ENCODE data around the gene PCNT. TPM values are rescaled to one million over a fixed set of nuclear protein-coding genes. Genes with fewer than 3 reads are reported as not detected.

PCNT gene
- total and polyA plus RNA-seq, 2 experiments from 2014 or later: 14.9 to 23.8 TPM

GRCh38 chr21:46377789-46378188, 53.8 kb downstream of the PCNT start:
- Histone ChIP-seq H3K9me3 (ENCODE audit: low read depth) (no peaks in the 10 kb centered on the region), H3K4me2 (ENCODE audit: unreplicated experiment) (no peak overlapping the region), H3K36me3 (ENCODE audit: low read depth) (no peaks in the 10 kb centered on the region), H3K27ac (no peak overlapping the region), H3K79me2 (ENCODE audit: insufficient read depth) (peaks cover 91% of the 10 kb centered on the region), H3K27me3 (replicated peaks; ENCODE audit: insufficient read depth) (no peaks in the 10 kb centered on the region), H3K9ac (no peak overlapping the region), H4K20me1 (ENCODE audit: insufficient read depth) (no peaks in the 10 kb centered on the region), H3F3A (ENCODE audit: insufficient read depth) (no peaks in the 10 kb centered on the region), H3K4me3 (no peak overlapping the region), H2AFZ (no peak overlapping the region), H3K4me1 (ENCODE audit: insufficient read depth) (no peaks in the 10 kb centered on the region), H3K9me2 (ENCODE audit: insufficient read depth) (no peaks in the 10 kb centered on the region)
- no peak for TF ChIP-seq EZH2phosphoT487 (IDR thresholded peaks at IDR 0.05; ENCODE audit: insufficient read depth, low read depth)
- no peak for TF ChIP-seq EZH2 (IDR thresholded peaks at IDR 0.05; ENCODE audit: insufficient read depth, poor library complexity, severe bottlenecking)
- DNase-seq: no peak
- in situ Hi-C loops (cut with MboI): no loop called here
- 94 to 96% methylated on average over 14 of the region's 14 CpGs for WGBS, 2 experiments (ENCODE audit: low coverage in 1 of 2, low lambda C conversion rate in 2 of 2, missing lambda C conversion rate in 2 of 2)

DNA sequence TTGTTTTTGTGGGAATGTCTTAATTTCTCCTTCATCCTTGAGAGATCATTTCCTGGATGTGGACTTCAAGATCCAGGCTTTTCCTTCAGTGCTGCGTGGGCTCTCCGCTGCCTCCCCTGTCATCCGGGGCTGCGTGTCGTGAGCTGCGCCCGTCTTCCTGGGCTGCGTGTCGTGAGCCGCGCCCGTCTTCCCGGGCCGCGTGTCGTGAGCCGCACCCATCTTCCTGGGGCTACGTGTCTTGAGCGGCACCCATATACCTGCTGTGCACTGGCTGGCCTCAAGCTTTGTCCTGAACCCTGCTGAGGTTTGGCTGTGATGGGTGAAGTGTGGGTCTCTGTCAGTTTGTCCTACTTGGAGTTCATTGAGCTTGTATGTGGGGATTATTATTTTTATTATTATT, 55.1 kb downstream of the PCNT start:
- Histone ChIP-seq H3K4me1 (ENCODE audit: insufficient read depth) (no peaks in the 10 kb centered on the region), H3K4me2 (ENCODE audit: unreplicated experiment) (no peak overlapping the region), H3K27ac (no peak overlapping the region), H3K27me3 (replicated peaks; ENCODE audit: insufficient read depth) (no peaks in the 10 kb centered on the region), H3K9me2 (ENCODE audit: insufficient read depth) (no peaks in the 10 kb centered on the region), H2AFZ (no peak overlapping the region), H3K36me3 (ENCODE audit: low read depth) (no peaks in the 10 kb centered on the region), H3K79me2 (ENCODE audit: insufficient read depth) (peaks cover 93% of the 10 kb centered on the region), H4K20me1 (ENCODE audit: insufficient read depth) (no peaks in the 10 kb centered on the region), H3F3A (ENCODE audit: insufficient read depth) (no peaks in the 10 kb centered on the region), H3K9ac (no peak overlapping the region), H3K4me3 (no peak overlapping the region), H3K9me3 (ENCODE audit: low read depth) (no peaks in the 10 kb centered on the region)
- no peak for DNase-seq
- TF ChIP-seq EZH2 (IDR thresholded peaks at IDR 0.05; ENCODE audit: insufficient read depth, poor library complexity, severe bottlenecking) (no peak), EZH2phosphoT487 (IDR thresholded peaks at IDR 0.05; ENCODE audit: insufficient read depth, low read depth) (no peak)
- WGBS, 2 experiments (ENCODE audit: low coverage in 1 of 2, low lambda C conversion rate in 2 of 2, missing lambda C conversion rate in 2 of 2): 97 to 99% methylated on average over 19 of the region's 19 CpGs
- in situ Hi-C loops (cut with MboI): no loop called here

DNA sequence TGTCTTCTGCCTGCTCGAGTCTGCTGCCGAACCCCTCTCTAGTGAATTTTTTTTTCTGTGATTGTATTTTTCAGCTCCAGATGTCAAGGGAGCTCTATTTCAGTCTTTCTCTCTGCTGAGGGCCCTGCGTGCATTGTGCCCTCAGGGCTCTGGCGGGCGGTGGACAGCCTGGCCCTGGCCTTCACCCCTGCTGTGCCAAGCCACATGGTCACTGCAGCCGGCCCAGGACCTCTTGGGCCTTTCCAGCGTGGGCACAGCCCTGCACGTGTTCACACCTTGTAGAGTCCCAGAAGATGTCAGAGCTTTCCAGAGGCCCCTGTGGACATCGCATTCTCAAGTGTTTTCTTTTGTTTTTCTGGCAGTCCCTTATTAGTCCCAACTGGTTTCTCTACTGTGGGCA, 55.7 kb downstream of the PCNT start:
- no peaks in the 10 kb centered on the region for H3K9me2 ChIP-seq (ENCODE audit: insufficient read depth)
- no peaks in the 10 kb centered on the region for H3F3A ChIP-seq (ENCODE audit: insufficient read depth)
- H4K20me1 ChIP-seq (ENCODE audit: insufficient read depth): no peaks in the 10 kb centered on the region
- no peaks in the 10 kb centered on the region for H3K4me1 ChIP-seq (ENCODE audit: insufficient read depth)
- H3K27ac ChIP-seq: no peak overlapping the region
- peaks cover 93% of the 10 kb centered on the region for H3K79me2 ChIP-seq (ENCODE audit: insufficient read depth)
- H3K27me3 ChIP-seq (replicated peaks; ENCODE audit: insufficient read depth): no peaks in the 10 kb centered on the region
- no peaks in the 10 kb centered on the region for H3K9me3 ChIP-seq (ENCODE audit: low read depth)
- DNase-seq: no peak
- H3K4me3 ChIP-seq: no peak overlapping the region
- no peaks in the 10 kb centered on the region for H3K36me3 ChIP-seq (ENCODE audit: low read depth)
- in situ Hi-C loops (cut with MboI): no loop called here
- H3K9ac ChIP-seq: no peak overlapping the region
- 82 to 83% methylated on average over 9 of the region's 9 CpGs for WGBS, 2 experiments (ENCODE audit: low coverage in 1 of 2, low lambda C conversion rate in 2 of 2, missing lambda C conversion rate in 2 of 2)
- no peak overlapping the region for H2AFZ ChIP-seq
- TF ChIP-seq EZH2 (IDR thresholded peaks at IDR 0.05; ENCODE audit: insufficient read depth, poor library complexity, severe bottlenecking): no peak
- no peak for TF ChIP-seq EZH2phosphoT487 (IDR thresholded peaks at IDR 0.05; ENCODE audit: insufficient read depth, low read depth)
- H3K4me2 ChIP-seq (ENCODE audit: unreplicated experiment): no peak overlapping the region

- no peaks in the 10 kb centered on the region for H3K9me2 ChIP-seq (ENCODE audit: insufficient read depth)
- H3F3A ChIP-seq (ENCODE audit: insufficient read depth): no peaks in the 10 kb centered on the region
- DNase-seq: no peak
- H3K4me2 ChIP-seq (ENCODE audit: unreplicated experiment): no peak overlapping the region
- no peaks in the 10 kb centered on the region for H3K27me3 ChIP-seq (replicated peaks; ENCODE audit: insufficient read depth)
- H3K27ac ChIP-seq: no peak overlapping the region
- no peak overlapping the region for H3K4me3 ChIP-seq
- no peaks in the 10 kb centered on the region for H3K36me3 ChIP-seq (ENCODE audit: low read depth)
- in situ Hi-C loops (cut with MboI): no loop called here
- TF ChIP-seq EZH2phosphoT487 (IDR thresholded peaks at IDR 0.05; ENCODE audit: insufficient read depth, low read depth) (no peak), EZH2 (IDR thresholded peaks at IDR 0.05; ENCODE audit: insufficient read depth, poor library complexity, severe bottlenecking) (no peak)
- peaks cover 93% of the 10 kb centered on the region for H3K79me2 ChIP-seq (ENCODE audit: insufficient read depth)
- H3K9me3 ChIP-seq (ENCODE audit: low read depth): no peaks in the 10 kb centered on the region
- H2AFZ ChIP-seq: no peak overlapping the region
- H4K20me1 ChIP-seq (ENCODE audit: insufficient read depth): no peaks in the 10 kb centered on the region
- no peaks in the 10 kb centered on the region for H3K4me1 ChIP-seq (ENCODE audit: insufficient read depth)
- 97 to 100% methylated on average over 5 of the region's 5 CpGs for WGBS, 2 experiments (ENCODE audit: low coverage in 1 of 2, low lambda C conversion rate in 2 of 2, missing lambda C conversion rate in 2 of 2)
- H3K9ac ChIP-seq: no peak overlapping the region
Observed at GRCh38 chr21:46381541-46381940, 57.6 kb downstream of the PCNT start.

- H3K79me2 ChIP-seq (ENCODE audit: insufficient read depth): peaks cover 76% of the 10 kb centered on the region
- H2AFZ ChIP-seq: no peak overlapping the region
- no peaks in the 10 kb centered on the region for H3K9me2 ChIP-seq (ENCODE audit: insufficient read depth)
- no peaks in the 10 kb centered on the region for H4K20me1 ChIP-seq (ENCODE audit: insufficient read depth)
- in situ Hi-C loops (cut with MboI): no loop called here
- no peak for DNase-seq
- H3K36me3 ChIP-seq (ENCODE audit: low read depth): peaks cover 4% of the 10 kb centered on the region; the same call in 1 of the 2 replicates
- TF ChIP-seq EZH2 (IDR thresholded peaks at IDR 0.05; ENCODE audit: insufficient read depth, poor library complexity, severe bottlenecking) (no peak), EZH2phosphoT487 (IDR thresholded peaks at IDR 0.05; ENCODE audit: insufficient read depth, low read depth) (no peak)
- no peaks in the 10 kb centered on the region for H3K27me3 ChIP-seq (replicated peaks; ENCODE audit: insufficient read depth)
- H3F3A ChIP-seq (ENCODE audit: insufficient read depth): no peaks in the 10 kb centered on the region
- H3K9ac ChIP-seq: no peak overlapping the region
- no peak overlapping the region for H3K4me2 ChIP-seq (ENCODE audit: unreplicated experiment)
- no peak overlapping the region for H3K4me3 ChIP-seq
- WGBS, 2 experiments (ENCODE audit: low coverage in 1 of 2, low lambda C conversion rate in 2 of 2, missing lambda C conversion rate in 2 of 2): 98 to 99% methylated on average over 24 of the region's 24 CpGs
- no peaks in the 10 kb centered on the region for H3K4me1 ChIP-seq (ENCODE audit: insufficient read depth)
- no peak overlapping the region for H3K27ac ChIP-seq
- H3K9me3 ChIP-seq (ENCODE audit: low read depth): no peaks in the 10 kb centered on the region
Observed at GRCh38 chr21:46384556-46384955, 60.6 kb downstream of the PCNT start.

Measured in GM23248 (cell line).